Stimulated activated CD8-positive, alpha-beta memory T cell treated with anti-CD3 and anti-CD28 coated beads, Interleukin-15, amount 100 ng/mL, for 4 hours (primary cell): ENCODE data around the gene FBXL13.
"Not testable (repeated sequence)": the region's sequence is repeated elsewhere in the genome, so short reads cannot be mapped to it uniquely, and the experiment has no call there.

ENCODE experiments used
- DNase-seq, 2 donors: peaks; one replicate each; pipeline ENCODE4 v3.0.0-alpha.2; 2020; ENCODE audit warnings: low read depth in 2 of 2

FBXL13 gene

DNA sequence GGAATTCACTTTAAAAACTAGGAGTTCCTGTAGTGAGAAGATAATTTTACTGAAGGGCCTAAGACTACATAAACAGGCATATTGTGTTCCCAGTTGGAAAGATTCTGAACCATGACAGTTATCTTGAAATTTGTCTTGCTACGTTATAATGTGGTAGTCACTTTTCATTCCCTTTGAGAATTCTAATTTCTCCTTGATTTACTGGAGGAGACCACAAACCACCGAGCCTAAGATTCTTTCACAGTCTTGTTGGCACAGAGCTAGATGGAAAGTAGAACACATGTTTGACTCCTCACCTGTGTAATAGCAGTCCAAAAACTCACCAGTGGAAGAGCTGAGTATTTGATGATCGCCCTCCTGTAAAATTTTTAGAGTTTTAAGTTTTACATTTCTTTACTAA lies 5.2 kb upstream of the FBXL13 start:
- DNase-seq: no peak

GRCh38 chr7:103078226-103078625 lies 3.6 kb upstream of the FBXL13 start:
- DNase-seq: not testable (repeated sequence)

DNA sequence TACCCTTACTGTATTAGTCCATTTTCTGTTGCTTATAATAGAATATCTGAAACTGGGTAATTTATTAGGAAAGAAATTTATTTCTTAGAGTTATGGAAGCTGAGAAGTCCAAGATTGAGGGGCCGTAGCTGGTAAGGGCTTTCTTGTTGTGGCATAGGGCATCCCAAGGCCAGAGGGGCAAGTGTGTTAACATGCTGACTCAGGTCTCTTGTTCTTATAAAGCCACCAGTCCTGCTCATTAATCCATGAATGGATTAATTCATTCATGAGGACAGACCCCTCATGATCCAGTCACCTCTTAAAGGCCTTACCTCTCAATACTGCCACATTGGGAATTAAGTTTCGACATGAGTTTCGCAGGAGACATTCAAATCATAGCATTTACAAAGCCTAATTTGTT lies 2.7 kb upstream of the FBXL13 start:
- no peak for DNase-seq

DNA sequence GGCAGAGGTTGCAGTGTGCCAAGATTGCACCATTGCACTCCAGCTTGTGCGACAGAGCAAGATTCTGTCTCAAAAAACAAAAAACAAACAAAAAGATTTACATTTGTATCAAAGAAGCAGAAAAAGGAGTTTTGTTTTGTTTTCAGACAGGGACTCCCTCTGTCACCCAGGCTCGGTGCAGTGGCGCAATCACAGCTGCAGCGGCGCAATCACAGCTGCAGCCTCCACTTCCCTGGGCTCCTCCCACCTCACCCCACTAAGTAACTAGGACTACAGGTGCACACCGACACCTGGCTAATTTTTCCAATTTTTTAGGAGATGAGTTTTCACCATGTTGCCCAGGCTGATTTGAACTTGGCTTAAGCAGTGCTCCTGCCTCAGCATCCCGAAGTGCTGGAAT lies 2.2 kb upstream of the FBXL13 start:
- no peak for DNase-seq

DNA sequence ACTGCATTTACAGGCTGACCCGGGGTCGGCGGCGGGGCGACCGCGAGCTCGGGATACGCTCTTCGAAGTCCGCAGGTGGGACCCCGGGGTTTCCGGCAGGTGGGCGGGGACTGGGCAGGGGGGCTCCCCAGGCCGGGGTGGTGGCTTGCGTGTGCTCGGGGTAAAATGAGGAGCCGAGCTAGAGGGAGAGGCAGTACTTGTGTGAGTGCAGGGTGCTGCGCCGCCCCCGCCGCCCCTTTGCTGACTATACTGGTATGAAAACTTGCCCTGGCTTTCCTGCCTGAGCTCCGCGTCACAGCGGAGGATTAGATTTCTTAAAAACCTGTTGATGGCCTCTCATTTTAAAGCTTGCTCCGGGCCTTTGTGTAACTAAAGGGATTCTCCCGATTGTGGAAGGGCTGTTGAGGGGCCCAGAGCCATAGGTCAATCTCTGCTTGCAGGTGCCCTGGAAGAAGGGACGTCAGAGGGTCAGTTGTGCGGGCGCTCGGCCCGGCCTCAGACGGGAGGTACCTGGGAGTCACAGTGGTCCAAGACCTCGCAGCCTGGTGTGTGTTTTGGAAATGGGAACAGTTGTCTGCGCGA lies 832 bp upstream of the FBXL13 start:
- DNase-seq: peak; percentile 75 to 76

DNA sequence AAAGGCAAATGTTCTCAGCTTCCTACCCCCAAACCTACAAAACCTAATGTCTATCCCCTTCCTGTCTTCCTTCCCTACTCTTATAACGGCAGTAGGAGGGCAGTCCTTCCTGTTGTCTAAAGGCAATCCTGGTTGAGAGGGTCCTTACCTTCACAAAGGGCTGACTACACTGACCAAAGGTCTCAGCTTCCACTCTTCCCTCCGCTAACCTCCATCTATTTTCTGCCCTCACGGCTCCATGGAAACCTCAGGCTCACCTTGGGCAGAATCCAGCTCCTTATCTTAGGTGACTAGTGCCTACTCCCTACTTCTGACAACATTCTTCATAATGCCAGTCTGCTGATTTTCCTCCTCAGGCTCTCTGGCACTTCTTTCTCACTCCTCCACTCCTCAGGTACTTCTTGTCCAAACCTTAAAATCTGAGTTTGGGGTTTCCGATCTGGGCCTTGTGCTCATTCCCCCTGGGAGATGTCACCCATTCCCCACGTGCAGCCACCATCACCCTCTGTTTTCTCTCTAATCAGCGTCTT lies 542 bp downstream of the FBXL13 start:
- DNase-seq: no peak

- no peak for DNase-seq
Observed at GRCh38 chr7:103071000-103071399, 3.6 kb downstream of the FBXL13 start.

- DNase-seq: no peak
Observed at GRCh38 chr7:103068414-103069403, 5.9 kb downstream of the FBXL13 start.

DNA sequence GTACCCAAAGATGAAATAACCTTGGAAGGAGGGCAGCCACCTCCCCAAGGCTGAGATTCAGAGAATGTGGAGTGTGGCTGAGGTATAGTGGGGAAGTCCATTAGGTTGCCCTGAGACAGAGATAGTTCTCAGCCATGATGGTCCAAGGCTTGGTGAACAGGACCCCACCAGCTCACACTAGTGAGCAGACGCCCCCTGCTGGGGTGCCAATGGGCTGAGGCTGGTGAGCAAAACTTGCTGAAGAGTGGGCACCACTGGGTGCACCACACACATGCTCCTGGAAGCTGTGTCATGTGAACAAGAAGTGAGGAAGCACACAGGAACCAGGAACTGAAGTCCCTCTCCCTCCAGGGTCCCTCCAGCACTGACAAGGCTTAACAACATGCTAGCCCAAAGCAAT lies 8.9 kb downstream of the FBXL13 start:
- no peak for DNase-seq

DNA sequence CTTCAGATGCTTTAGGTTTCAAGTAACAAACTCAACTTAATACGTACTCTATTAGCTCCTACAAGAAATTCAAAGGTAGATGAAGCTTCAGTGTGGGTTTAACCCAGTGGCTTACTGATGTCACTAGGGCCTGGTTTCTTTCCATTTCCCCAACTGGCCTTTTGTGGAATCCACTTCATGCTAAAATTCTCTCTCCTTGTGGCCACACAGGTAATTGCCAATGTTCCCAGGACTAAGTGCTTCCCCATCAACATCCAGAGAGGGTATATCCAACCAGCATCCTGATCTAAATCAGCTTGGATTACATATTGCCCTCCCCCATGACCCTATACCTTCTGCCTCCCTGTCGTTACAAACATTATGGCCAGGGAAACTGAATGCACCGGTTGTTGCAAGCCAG lies 10.7 kb downstream of the FBXL13 start:
- DNase-seq: no peak

- DNase-seq: no peak
Observed at GRCh38 chr7:103059471-103059870, 15.1 kb downstream of the FBXL13 start.

GRCh38 chr7:103058122-103058521 lies 16.5 kb downstream of the FBXL13 start:
- no peak for DNase-seq

- not testable (repeated sequence) for DNase-seq
Observed at GRCh38 chr7:103056006-103056405, 18.6 kb downstream of the FBXL13 start.

- DNase-seq: no peak
Observed at GRCh38 chr7:103051519-103051918, 23.1 kb downstream of the FBXL13 start.

- DNase-seq: no peak
Observed at GRCh38 chr7:103048833-103049232, 25.8 kb downstream of the FBXL13 start.

- not testable (repeated sequence) for DNase-seq
Observed at GRCh38 chr7:103041815-103042214, 32.8 kb downstream of the FBXL13 start.

DNA sequence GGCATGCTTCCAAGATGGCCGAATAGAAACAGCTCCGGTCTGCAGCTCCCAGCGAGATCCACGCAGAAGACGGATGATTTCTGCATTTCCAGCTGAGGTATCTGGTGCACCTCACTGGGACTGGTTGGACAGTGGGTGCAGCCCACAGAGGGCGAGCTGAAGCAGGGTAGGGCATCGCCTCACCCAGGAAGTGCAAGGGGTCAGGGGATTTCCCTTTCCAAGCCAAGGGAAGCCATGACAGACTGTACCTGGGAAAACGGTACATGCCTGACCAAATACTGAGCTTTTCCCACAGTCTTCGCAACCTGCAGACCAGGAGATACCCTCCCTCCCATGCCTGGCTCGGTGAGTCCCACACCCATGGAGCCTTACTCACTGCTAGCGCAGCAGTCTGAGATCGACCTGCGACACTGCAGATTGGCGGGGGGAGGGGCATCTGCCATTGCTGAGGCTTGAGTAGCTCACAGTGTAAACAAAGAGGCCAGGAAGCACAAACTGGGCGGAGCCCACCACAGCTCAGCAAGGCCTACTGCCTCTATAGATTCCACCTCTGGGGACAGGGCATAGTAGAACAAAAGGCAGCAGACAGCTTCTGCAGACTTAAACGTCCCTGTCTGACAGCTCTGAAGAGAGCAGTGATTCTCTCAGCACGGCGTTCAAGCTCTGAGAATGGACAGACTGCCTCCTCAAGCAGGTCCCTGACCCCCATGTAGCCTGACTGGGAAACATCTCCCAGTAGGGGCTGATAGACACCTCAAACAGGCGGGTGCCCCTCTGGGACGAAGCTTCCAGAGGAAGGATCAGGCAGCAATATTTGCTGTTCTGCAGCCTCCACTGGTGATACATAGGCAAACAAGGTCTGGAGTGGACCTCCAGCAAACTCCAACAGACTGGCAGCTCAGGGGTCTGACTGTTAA lies 36.5 kb downstream of the FBXL13 start:
- DNase-seq: not testable (repeated sequence)

DNA sequence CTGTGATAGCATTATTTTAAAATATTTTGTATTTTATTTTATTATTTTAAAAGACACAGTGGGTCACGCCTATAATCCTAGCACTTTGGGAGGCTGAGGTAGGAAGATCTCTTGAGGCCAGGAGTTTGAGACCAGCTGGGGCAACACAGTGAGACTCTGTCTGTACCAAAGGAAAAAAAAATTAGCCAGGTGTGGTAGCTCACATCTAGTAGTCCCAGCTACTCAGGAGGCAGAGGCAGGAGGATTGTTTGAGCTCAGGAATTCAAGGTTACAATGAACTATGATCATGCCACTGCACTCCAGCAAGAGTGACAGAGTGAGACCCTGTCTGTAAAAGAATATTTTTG lies 37.1 kb downstream of the FBXL13 start:
- no peak for DNase-seq

DNA sequence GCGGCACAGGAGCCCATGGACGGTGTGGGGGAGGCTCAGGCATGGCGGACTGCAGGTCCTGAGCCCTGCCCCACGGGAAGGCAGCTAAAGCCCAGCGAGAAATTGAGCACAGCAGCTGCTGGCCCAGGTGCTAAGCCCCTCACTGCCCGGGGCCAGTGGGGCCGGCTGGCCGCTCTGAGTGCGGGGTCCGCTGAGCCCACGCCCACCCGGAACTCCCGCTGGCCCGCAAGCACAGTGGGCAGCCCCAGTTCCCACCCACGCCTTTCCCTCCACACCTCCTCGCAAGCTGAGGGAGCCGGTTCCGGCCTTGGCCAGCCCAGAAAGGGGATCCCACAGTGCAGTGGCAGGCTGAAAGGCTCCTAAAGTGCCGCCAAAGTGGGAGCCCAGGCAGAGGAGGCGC lies 40.3 kb downstream of the FBXL13 start:
- DNase-seq: not testable (repeated sequence)

DNA sequence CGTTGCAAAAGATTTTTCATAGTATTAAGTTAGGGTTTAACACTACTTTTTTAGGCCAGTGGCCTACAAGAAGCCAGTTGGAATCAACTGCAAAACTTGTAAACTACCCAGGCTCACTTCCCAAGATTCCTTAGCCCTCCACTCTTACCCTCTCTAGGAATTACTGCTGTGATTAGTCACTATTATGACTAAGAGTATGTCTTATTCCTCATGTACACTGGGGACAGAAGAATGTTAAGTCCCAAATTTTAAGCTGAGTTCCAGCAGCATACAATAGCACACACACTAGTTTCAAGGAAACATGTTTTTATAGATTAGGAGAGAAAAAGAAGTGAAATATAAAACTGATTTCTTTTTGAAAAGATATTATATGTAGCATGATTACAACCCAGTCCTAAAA lies 42.8 kb downstream of the FBXL13 start:
- no peak for DNase-seq

- DNase-seq: no peak
Observed at GRCh38 chr7:103031024-103031423, 43.6 kb downstream of the FBXL13 start.

DNA sequence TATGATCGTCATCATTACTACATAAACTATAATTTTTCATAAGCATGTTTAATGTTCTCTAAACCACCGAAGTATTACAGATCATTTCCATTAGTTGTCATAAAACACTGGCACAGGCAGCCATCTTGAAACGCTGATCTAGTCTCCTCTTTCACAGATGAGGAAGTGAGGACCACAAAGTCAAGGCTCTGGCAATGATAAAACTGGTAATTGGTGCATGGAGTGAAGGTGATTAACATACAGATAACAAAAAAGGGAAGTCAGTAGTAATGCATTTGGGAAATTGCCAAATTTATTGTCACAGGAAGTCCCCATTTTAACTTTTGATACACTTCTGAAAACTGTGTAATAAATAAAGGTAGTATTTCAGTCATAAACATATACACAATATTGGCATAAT lies 49.3 kb downstream of the FBXL13 start:
- no peak for DNase-seq
